Duodenal mucosa (tissue), 2 donors: Measurements from ENCODE around the gene CNPY4.

Experiments
- H3K27ac ChIP-seq: one replicate; pipeline ENCODE4 v1.7.0; 2013; ENCODE audit warnings: low read depth, low read length
- H3K27me3 ChIP-seq, 2 donors: one replicate each; pipeline ENCODE4 v1.7.0; 2013; ENCODE audit warnings: low read length in 2 of 2, control low read depth in 1 of 2; ENCODE audit not compliant: insufficient read depth in 2 of 2, control insufficient read depth in 1 of 2
- H3K36me3 ChIP-seq, 2 donors: one replicate each; pipeline ENCODE4 v1.7.0; 2013; ENCODE audit warnings: low read length in 2 of 2, control low read depth in 1 of 2; ENCODE audit not compliant: insufficient read depth in 2 of 2, control insufficient read depth in 1 of 2
- H3K4me1 ChIP-seq, 2 donors: one replicate each; pipeline ENCODE4 v1.7.0; 2013; ENCODE audit warnings: low read length in 2 of 2, control low read depth in 1 of 2; ENCODE audit not compliant: insufficient read depth in 2 of 2, control insufficient read depth in 1 of 2
- H3K4me3 ChIP-seq, 2 donors: one replicate each; pipeline ENCODE4 v1.7.0; 2013; ENCODE audit warnings: low read length in 2 of 2, low read depth in 1 of 2
- H3K9ac ChIP-seq, 2 donors: one replicate each; pipeline ENCODE4 v1.7.0; 2013; ENCODE audit warnings: low read length in 2 of 2, low read depth in 1 of 2
- H3K9me3 ChIP-seq, 2 donors: one replicate each; pipeline ENCODE4 v1.7.0; 2013; ENCODE audit warnings: low read length in 2 of 2, control low read depth in 1 of 2; ENCODE audit not compliant: control insufficient read depth in 1 of 2

CNPY4 gene, protein sequence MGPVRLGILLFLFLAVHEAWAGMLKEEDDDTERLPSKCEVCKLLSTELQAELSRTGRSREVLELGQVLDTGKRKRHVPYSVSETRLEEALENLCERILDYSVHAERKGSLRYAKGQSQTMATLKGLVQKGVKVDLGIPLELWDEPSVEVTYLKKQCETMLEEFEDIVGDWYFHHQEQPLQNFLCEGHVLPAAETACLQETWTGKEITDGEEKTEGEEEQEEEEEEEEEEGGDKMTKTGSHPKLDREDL

DNA sequence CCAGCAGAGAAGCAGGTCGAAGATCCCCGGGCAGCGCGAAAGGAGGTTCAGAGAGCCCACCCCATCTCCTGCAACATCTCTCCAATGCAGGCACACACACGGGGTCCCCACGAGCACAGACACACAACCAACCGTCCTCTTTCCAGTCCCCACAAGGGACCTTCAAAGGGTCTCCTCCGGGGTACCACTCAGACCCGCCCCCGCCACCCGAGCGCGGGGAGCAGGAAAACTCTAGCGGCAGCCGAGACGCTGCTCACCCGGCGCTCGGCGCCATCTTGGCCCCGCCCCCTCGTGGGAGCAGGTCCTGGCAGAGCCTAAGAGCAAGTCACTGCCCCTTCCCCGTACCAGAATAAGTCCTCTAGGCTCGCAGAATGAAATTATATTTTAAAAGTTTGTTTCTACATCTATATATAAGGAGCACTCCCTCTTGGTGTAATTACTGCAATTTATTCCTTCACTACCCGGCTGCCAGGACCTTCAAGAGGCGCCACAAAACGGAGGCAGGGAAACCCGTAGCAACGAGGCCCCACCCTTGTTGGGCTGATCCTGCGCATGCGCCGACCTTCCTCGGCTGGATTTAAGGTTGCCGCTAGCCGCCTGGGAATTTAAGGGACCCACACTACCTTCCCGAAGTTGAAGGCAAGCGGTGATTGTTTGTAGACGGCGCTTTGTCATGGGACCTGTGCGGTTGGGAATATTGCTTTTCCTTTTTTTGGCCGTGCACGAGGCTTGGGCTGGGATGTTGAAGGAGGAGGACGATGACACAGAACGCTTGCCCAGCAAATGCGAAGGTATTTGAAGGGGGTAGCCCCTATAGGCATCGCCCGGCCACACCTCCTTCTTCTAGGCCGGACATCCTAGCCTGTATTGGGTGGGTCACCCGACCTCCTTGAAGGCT lies at the start of gene CNPY4, which contains the start of gene TAF6:
Gene CNPY4 (plus strand): TSS at position 563 of the 898 bp plus-strand sequence. CDS start 111 bp downstream, at position 674.
Gene TAF6 (minus strand): TSS at position 287 of the 898 bp plus-strand sequence. CDS start 5,149 bp downstream, outside the sequence.
- Histone ChIP-seq H3K9ac (peak within 1 kb of the TSS; percentile 45 to 64), H3K9me3 (no peaks in the 10 kb centered on the region), H3K36me3 (no peaks in the 10 kb centered on the region), H3K27me3 (no peaks in the 10 kb centered on the region), H3K27ac (peak within 1 kb of the TSS; percentile 41), H3K4me3 (peak within 1 kb of the TSS; percentile 95 to 98), H3K4me1 (peaks cover 30 to 31% of the 10 kb centered on the region in 2 donors)

DNA sequence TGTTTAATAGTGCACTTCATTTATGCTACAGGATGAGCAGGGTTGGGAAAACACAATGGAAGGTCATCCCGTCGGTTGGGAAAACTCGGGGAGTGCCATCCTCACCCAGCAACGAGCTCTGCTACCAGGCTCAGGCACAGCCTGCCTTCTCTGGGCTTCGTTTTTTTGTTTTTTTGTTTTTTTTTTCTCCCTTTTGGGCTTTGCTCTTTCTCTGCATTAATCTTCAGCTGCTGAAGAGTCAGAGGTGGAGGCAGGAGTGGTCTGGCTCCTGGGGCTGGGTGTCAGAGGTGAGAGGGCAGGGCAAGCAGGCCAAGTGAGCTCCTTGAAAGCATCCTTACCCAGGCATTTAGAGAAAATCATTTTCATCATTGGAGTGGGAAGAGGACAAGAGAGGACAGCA lies 49.4 kb upstream of the CNPY4 start:
- no peaks in the 10 kb centered on the region for H3K27me3 ChIP-seq
- H3K9ac ChIP-seq, result no peak overlapping the region
- no peak overlapping the region for H3K4me3 ChIP-seq
- H3K36me3 ChIP-seq, result peaks cover 50 to 59% of the 10 kb centered on the region in 2 donors
- H3K4me1 ChIP-seq, result no peaks in the 10 kb centered on the region
- H3K27ac ChIP-seq, result no peak overlapping the region
- H3K9me3 ChIP-seq, result peaks cover 32 to 35% of the 10 kb centered on the region in 2 donors

DNA sequence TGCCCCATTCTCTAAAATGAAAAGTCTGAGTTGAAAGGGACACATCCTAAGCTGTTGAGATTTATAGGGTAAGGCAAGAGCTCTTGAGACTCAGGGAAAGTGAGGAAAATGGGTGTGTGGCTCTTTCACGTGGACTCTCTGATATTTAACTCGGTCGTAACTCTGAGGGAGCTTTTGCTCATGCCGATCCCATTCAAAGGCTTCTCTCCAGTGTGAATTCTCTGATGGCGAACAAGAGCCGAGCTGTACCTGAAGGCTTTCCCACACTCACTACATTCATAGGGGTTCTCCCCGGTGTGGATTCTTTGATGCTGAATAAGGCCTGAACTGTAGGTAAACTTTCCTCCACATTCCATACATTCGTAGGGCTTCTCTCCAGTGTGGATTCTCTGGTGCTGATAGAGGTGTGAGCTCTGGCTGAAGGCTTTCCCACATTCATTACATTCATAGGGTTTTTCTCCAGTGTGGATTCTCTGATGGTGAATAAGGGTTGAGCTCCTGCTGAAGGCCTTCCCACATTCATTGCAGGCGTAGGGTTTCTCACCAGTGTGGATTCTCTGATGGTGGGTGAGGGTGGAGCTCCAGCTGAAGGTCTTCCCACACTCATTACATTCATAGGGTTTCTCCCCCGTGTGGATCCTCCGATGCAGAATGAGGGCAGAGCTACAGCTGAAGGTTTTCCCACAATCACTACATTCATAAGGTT lies 48.3 kb upstream of the CNPY4 start:
- peak overlapping the region; percentile 4 to 48 for H3K4me3 ChIP-seq
- H3K4me1 ChIP-seq, result no peaks in the 10 kb centered on the region
- no peak overlapping the region for H3K9ac ChIP-seq
- H3K36me3 ChIP-seq, result peaks cover 62 to 66% of the 10 kb centered on the region in 2 donors
- H3K27ac ChIP-seq, result no peak overlapping the region
- H3K27me3 ChIP-seq, result no peaks in the 10 kb centered on the region
- H3K9me3 ChIP-seq, result peaks cover 32 to 35% of the 10 kb centered on the region in 2 donors

DNA sequence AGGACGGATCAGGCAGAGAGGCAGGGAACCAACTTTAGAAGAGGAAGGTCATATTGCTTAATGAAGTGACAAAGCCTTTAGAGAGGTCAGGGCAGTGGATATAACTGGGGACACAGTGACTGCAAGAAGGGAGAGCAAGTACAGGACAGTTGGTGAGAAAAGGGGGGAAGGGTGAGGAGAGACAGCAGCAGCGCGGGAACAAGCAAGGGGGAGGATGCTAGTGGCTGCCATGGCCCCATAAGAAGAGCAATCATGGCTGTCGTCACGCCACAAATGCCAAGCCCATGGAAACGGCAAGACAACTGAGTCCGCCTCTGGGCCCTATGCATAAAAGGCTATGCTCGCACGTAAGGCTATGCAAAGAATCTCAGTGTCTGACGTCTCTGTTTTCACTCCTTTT lies 47.0 kb upstream of the CNPY4 start:
- H3K27me3 ChIP-seq, result no peaks in the 10 kb centered on the region
- peak overlapping the region; percentile 10 to 12 for H3K4me3 ChIP-seq
- peaks cover 7% of the 10 kb centered on the region in 2 donors for H3K4me1 ChIP-seq
- no peak overlapping the region for H3K27ac ChIP-seq
- H3K36me3 ChIP-seq, result peaks cover 62 to 77% of the 10 kb centered on the region in 2 donors
- no peak overlapping the region for H3K9ac ChIP-seq
- H3K9me3 ChIP-seq, result peaks cover 32 to 35% of the 10 kb centered on the region in 2 donors

DNA sequence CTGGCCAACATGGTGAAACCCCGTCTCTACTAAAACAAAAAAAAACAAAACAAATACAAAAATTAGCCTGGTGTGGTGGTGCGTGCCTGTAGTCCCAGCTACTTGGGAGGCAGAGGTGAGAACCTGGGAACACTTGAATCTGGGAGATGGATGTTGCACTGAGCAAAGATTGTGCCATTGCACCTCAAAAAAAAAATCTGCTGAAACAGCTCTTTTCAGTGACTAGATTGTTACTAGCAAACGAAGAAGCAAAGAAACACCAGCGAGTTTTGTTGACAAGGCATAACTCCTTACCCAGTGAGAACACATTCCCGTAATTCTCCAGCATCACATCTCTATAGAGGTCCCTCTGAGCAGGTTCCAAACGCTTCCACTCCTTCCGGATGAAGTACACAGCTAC lies 44.6 kb upstream of the CNPY4 start:
- peaks cover 15 to 20% of the 10 kb centered on the region in 2 donors for H3K4me1 ChIP-seq
- H3K9ac ChIP-seq, result no peak overlapping the region
- H3K27me3 ChIP-seq, result no peaks in the 10 kb centered on the region
- H3K4me3 ChIP-seq, result no peak overlapping the region
- peaks cover 32 to 34% of the 10 kb centered on the region in 2 donors for H3K9me3 ChIP-seq
- H3K27ac ChIP-seq, result no peak overlapping the region
- H3K36me3 ChIP-seq, result peaks cover 59 to 74% of the 10 kb centered on the region in 2 donors

DNA sequence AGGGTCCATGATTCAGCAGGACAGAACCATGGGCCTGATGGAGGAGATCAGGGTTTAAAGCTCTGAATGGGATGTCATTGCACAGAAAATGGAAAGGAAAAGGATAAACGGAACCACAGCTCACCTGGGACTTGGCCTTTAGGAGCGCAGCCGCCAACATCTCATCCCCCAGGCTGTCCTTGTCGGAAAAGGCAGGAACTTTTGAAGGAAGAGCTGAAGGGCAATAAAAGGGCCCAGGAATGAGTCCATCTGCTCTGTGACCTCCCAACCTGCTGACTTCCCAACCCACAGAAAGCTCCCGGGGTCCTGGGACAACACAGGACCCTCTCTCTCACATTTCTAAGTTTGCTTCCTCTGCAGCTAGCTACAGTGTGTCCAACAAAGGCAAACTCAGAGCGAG lies 44.0 kb upstream of the CNPY4 start:
- H3K9ac ChIP-seq, result no peak overlapping the region
- peaks cover 54 to 69% of the 10 kb centered on the region in 2 donors for H3K36me3 ChIP-seq
- no peaks in the 10 kb centered on the region for H3K27me3 ChIP-seq
- peaks cover 20 to 26% of the 10 kb centered on the region in 2 donors for H3K4me1 ChIP-seq
- no peak overlapping the region for H3K4me3 ChIP-seq
- H3K27ac ChIP-seq, result no peak overlapping the region
- H3K9me3 ChIP-seq, result peaks cover 27 to 28% of the 10 kb centered on the region in 2 donors

DNA sequence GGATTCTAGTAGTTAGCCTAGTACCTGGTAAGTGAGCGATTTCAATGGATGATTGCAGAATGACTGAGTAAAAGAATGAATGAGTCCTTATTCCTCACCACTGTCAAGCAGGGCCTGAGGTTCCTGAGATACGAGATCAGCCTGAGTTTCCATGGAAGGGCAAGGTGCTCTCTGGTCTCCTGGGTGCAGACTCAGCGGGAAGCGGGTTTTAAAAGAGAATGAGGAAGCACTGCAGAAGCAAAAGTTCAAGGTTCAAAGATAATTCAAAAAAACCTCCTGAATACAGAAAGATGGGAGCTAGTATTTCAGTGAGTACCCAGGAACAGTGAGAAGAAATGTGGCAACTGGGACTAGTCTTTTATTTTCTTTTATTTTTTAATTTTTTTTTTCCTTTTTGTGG lies 42.2 kb upstream of the CNPY4 start:
- Histone ChIP-seq H3K4me3 (no peak overlapping the region), H3K9me3 (peaks cover 9 to 10% of the 10 kb centered on the region in 2 donors), H3K27me3 (no peaks in the 10 kb centered on the region), H3K27ac (no peak overlapping the region), H3K4me1 (peaks cover 20 to 34% of the 10 kb centered on the region in 2 donors), H3K9ac (no peak overlapping the region), H3K36me3 (peaks cover 36 to 51% of the 10 kb centered on the region in 2 donors)

DNA sequence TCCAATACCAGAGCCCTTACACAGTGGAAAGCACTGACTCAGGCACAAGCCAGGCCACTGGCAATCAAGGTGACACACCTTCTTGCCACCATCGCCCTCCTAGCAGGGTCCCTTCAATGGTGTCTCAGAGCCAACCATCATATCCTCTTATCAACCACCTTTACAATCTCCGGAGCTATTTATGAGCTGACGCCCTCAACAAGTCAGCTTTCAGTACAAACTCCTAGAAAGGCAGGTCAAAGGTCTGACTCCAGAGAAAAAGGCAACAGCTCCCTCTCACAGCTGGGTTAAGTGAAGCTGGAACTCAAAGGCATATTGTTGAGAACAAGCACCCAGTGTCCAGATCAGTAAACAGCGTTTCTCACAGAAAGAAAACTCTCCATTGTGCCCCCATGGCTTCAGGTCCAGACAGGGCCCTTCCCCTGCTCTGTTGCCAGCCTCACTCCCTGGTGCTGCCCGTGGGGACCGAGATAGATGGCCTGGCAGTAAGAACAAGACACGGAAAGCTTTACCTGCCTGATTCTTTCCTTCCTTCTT lies 40.3 kb upstream of the CNPY4 start:
- H3K9ac ChIP-seq, result peak overlapping the region; percentile 37 to 67
- peaks cover 20 to 42% of the 10 kb centered on the region in 2 donors for H3K4me1 ChIP-seq

DNA sequence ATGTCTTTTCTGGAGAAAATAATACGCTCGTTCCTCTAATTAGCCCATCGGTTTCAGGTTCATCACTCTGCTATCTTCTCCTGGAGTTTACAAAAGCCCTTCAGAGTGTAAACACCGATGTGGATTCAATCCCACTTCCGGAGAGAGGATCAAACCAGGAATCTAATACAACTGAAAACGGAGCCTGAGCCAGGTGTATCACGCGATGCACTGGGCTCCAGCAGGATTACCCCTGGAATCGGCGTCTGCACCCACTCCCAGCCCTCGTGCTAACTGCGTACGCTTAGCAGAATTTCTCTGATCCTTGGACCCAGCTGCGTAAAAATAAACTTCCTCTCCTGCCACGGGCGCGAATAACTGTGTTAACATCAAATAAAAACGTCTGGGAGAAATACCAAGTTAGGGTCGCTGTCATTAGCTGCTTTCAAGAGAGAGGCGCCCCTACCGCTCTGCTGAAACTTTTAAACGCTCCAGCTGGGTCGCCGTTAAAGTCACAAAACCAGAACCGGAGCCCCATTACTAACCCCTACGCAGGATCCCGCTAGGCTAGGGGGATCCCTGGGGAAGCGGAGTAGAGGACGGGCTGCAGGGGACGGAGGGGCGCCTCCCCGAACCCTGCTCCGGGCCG lies 38.4 kb upstream of the CNPY4 start:
- Histone ChIP-seq H3K27me3 (no peaks in the 10 kb centered on the region), H3K9ac (peak overlapping the region; percentile 91 to 94), H3K27ac (peak overlapping the region; percentile 78), H3K4me1 (peaks cover 20 to 42% of the 10 kb centered on the region in 2 donors), H3K9me3 (no peaks in the 10 kb centered on the region), H3K4me3 (peak overlapping the region; percentile 83 to 99), H3K36me3 (peaks cover 2 to 13% of the 10 kb centered on the region in 2 donors)

More for the DNA sequence above, 40.3 kb upstream of the CNPY4 start:
- H3K27me3 ChIP-seq, result no peaks in the 10 kb centered on the region
- peak overlapping the region; percentile 17 for H3K27ac ChIP-seq
- no peaks in the 10 kb centered on the region for H3K9me3 ChIP-seq
- peak overlapping the region; percentile 47 to 83 for H3K4me3 ChIP-seq
- H3K36me3 ChIP-seq, result peaks cover 19 to 32% of the 10 kb centered on the region in 2 donors
